ENCODE results near the gene FAM53A.

Gene FAM53A

DNA sequence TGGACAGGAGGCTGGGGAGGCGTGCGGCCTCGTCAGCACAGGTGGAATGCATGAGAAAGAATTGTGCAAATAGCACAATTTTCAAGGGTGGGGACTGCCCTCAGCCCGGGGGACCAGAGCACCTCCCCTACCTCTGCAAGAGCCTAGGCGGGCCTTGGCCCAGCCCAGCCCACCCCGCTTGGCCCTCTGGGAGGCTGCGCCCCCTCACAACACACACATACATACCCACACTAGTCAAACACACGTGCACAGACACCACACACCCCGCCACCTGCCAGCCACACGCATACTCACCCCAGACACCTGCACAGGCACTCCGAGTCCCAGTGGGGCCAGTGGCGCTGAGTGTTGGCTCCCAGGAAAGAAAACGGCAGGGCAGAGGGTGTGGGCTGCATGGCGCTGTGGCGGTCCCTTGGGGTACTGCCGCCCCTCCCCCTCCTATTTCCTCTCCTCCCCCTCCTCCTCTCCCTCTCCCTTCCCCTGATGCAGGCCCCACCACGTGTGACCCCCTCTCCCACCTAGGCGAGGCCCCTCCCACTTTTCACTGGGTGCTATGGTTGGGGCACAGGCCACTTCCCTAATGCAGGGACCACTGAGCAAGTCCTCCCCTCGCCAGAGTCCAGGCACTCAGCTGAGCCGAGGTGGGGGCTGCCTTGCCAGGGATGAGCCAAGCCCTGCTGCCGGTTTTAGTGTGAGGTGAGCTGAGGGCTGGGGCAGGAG lies 84.5 kb downstream of the FAM53A start:
- no peak overlapping the region for H3K27ac ChIP-seq
- TF ChIP-seq ZFX (IDR thresholded peaks at IDR 0.05) (no peak), CTCF (conservative IDR thresholded peaks at IDR 0.05) (no peak)

DNA sequence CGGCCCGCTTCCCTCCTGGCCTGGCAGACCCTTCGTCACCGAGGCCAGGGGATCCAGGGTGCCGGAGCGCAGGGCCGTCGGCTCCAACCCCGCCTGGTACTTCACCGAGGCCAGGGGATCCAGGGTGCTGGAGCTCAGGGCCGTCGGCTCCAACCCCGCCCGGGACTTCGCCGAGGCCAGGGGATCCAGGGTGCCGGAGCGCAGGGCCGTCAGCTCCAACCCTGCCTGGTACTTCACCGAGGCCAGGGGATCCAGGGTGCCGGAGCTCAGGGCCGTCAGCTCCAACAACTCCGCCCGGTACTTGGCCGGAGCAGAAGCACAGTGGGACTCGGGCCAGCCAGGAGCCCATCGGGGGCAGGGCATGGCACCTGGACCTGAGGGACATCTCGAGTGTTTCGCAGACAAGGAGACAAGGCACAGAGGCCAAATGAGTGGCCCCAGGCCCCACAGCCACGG lies 85.1 kb downstream of the FAM53A start:
- no peak overlapping the region for H3K27ac ChIP-seq

DNA sequence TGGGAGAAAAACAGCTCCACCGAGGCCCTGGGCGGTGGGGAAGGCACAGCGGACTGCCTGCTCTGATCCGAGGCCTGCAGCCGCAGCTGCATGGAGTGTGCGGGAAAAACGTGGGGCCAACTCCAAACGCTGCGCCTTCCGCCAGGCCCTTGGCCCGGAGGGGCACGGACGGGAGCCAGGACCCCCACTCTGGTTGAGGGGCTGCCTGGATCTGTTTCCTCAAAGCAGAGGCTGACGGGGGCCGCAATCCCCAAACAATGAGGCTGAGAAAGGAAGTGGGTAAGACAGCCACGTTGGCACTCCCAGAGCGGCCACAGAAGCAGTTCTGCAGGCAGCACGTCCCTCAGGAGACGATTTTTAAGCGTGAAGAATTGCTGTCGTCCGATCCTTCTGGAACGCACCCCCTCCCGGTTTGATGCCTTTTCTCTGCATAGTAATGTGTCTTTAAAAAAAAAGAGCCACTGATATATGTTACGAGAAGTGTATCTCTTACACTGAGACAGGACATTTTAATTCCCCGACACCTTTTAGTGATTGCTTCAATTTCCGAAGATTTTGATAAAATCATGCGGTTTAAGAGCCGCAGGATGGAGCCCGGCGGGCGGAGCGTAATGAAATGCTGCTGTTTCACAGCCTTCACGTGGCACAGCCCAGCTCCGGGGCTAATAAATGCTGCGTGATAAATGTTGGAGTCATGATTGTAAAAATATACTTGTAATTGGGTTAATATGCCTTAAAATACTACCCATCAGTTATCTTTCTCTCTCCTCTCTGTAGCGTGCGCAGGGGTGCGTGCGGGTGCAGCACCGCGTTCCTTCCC lies 85.7 kb downstream of the FAM53A start:
- TF ChIP-seq CTCF (conservative IDR thresholded peaks at IDR 0.05) (no peak), ZFX (IDR thresholded peaks at IDR 0.05) (no peak)
- no peak overlapping the region for H3K27ac ChIP-seq

More for the DNA sequence above, 85.1 kb downstream of the FAM53A start:
- no peak for TF ChIP-seq ZFX (IDR thresholded peaks at IDR 0.05)
- TF ChIP-seq CTCF (conservative IDR thresholded peaks at IDR 0.05) = no peak

DNA sequence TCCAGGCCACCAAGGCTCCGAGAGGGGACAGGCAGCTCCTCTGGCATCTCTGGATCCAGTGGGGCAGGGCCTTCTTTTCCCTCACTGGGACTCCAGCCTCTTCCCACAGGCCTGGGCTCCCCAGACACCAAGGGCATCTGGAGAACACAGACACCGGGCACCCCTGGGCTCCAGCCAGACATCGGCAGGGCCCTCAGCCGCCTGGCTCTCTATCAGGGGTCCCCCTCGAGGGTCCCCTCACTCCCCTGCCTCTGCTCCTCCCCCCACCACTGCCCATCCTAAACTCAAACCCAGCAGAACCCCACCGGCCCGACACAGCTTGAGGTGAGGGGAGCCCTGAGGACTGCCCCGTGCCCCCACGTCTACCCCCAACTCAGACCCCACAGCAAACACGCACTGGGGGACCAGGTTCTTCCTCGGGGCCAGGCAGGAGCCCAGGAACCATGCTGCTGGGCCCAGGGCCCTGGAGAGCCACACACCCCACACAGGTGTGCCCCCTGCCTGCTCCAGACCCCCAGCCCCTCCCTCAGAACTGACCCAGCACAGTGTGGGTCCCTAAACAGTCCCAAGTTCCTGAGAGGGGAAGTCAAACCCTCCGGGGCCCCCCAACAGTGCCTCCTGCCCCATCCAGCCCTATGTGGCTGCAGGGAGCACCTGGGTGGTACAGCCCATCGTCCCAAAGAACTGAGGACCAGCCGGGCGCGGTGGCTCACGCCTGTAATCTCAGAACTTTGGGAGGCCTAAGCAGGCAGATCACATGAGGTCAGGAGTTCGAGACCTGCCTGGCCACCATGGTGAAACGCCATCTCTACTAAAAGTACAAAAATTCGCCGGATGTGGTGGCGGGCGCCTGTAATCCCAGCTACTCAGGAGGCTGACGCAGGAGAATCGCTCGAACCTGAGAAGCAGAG lies 86.8 kb downstream of the FAM53A start:
- TF ChIP-seq ZFX (IDR thresholded peaks at IDR 0.05) = no peak
- TF ChIP-seq CTCF (conservative IDR thresholded peaks at IDR 0.05) = no peak
- H3K27ac ChIP-seq = no peak overlapping the region

DNA sequence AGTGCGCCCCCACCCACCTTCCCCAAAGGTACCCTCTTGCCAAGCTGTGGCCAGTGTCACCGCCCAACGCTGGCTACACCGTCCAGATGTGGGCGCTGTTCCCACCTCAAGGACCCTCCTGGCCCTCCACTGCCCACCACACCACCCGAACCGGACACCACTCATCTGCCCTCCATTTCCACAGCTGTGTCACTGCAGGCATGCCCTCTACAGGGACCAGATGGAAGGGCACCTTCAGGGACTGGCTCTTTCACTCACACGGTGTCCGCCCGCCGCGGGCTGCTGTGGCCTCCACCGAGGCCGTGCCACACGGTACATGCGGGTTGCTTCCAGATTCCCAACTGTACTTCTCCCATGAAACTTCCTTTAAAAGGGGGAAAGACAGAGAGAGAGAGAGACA lies 87.7 kb downstream of the FAM53A start:
- H3K27ac ChIP-seq = no peak overlapping the region
- TF ChIP-seq CTCF (conservative IDR thresholded peaks at IDR 0.05) (no peak), ZFX (IDR thresholded peaks at IDR 0.05) (no peak)

DNA sequence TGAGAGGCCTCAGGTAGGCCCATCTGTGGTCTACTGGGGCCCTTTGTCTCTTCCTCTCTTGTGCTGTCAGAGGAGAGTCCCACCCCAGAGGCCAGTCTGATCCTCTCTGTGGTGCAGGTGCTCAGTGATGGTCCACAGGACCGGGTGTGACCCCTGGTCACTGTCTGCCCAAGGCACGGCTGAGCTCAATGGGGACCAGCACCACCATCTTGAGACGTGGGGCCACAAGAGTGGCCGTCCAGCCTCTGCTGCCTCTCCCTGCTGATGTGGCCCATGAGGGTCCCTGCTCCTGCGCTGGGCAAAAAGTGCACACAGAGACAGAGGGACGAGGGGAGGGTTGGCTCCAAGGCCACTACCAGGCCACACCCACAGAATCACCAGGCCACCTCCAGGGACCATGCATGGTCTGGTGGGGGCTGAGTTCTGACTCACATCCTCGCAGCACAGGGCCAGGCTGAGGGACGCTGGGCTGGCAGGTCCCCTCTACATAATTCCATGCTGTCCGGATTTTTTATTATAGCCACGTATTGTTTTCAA lies 88.3 kb downstream of the FAM53A start:
- TF ChIP-seq ZFX (IDR thresholded peaks at IDR 0.05) = no peak
- TF ChIP-seq CTCF (conservative IDR thresholded peaks at IDR 0.05) = no peak

More for the DNA sequence above, 88.3 kb downstream of the FAM53A start:
- no peak overlapping the region for H3K27ac ChIP-seq
